GM21390 (cell line): ENCODE results near the gene ADAMTSL4.
"Not testable (repeated sequence)": the region's sequence is repeated elsewhere in the genome, so short reads cannot be mapped to it uniquely, and the experiment has no call there.

Source experiments
- ATAC-seq: cut with Tn5 transposase; IDR thresholded peaks from one replicate; pipeline ENCODE4 v1.9.1; 2021; ENCODE audit not compliant: unreplicated experiment

Gene ADAMTSL4

DNA sequence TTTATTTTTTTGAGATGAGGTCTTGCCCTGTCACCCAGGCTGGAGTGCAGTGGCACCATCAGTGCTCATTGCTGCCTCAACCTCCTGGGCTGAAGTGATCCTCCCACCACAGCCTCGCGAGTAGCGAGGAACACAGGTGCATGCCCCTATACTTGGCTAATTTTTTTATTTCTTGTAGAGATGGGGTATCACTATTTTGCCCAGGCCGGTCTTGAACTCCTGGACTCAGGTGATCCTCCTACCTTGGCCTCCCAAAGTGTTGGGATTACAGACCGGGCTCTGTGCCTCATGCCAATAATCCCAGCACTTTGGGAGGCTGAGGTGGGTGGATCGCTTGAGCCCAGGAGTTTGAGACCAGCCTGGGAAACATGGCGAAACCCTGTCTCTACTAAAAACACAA, 32.2 kb downstream of the ADAMTSL4 start:
- ATAC-seq = not testable (repeated sequence)

DNA sequence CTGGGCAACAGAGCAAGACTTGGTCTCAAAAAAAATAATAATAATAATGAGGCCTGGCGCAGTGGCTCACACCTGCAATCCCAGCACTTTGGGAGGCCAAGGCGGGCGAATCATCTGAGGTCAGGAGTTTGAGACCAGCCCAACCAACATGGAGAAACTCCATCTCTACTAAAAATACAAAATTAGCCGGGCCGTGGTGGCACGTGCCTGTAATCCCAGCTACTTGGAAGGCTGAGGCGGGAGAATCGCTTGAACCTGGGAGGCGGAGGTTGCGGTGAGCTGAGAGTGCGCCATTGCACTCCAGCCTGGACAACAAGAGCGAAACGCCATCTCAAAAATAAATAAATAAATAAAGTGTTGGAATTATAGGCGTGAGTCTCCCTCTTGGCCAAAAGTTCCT, 32.8 kb downstream of the ADAMTSL4 start:
- not testable (repeated sequence) for ATAC-seq

GRCh38 chr1:150582371-150582770, 33.2 kb downstream of the ADAMTSL4 start:
- no peak for ATAC-seq

DNA sequence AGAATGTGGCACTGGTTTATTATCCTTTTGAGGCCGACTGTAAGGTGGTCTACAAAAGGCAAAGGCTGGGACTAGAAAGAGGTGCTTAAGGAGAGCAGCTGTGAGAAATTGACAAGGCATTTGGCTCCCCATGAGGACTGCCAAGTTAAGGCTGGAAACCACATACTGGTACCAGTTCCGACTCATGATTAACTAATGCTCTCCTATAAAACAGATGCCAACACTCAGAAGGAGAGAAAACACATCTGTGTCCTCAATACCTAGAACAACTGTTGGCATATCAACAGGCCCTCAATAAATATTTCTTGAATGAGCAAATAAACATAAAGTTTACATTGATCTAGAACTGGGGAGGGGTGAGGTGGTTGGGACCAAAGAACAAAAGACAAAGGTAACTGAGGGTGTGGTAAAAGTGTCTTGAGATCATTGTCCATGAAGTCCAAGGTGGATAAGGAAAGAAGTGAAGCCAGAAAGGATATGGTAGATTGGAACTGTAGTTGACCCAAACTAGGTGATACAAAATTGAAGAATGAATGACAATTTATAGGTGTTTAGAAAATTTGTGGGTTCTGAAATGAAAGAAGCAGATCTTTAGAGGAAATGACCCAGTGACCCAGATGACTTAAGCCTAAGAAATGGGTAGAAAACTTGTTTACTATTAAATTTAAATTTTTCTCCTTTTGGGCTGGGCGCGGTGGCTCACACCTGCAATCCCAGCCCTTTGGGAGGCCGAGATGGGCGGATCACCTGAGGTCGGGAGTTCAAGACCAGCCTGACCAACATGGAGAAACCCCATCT, 47.1 kb downstream of the ADAMTSL4 start:
- ATAC-seq = no peak

GRCh38 chr1:150596976-150597375, 47.8 kb downstream of the ADAMTSL4 start:
- no peak for ATAC-seq

DNA sequence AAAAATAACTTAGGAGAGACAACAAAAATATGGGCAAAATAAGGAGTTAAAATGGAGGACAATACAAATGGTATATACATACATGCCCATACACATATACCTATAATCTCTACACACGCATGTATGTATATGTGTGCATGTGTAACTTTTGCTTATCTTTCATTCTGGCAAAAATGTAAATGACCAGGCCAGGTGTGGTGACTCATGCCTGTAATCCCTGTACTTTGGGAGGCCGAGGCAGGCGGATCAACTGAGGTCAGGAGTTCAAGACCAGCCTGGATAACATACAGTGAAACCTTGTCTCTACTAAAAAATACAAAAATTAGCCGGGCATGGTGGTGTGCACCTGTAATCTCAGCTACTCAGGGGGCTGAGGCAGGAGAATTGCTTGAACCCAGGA, 49.1 kb downstream of the ADAMTSL4 start:
- not testable (repeated sequence) for ATAC-seq

DNA sequence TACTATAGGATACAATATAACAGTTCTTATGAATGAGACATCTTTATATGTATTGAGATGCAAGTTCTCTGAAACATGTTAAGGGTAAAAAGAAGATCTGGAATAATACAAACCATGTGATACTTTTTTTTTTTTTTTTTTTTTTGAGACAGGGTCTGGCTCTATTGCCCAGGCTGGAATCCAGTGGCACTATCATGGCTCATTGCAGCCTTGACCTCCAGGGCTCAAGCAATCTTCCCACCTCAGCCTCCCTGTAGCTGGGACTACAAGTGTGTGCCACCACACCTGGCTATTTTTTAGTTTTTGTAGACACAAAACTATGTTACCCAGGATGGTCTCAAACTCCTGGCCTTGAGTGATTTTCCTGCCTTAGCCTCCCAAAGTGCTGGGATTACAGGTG, 52.3 kb downstream of the ADAMTSL4 start:
- ATAC-seq = no peak

- not testable (repeated sequence) for ATAC-seq
Measured at GRCh38 chr1:150602372-150602771, 53.2 kb downstream of the ADAMTSL4 start.

DNA sequence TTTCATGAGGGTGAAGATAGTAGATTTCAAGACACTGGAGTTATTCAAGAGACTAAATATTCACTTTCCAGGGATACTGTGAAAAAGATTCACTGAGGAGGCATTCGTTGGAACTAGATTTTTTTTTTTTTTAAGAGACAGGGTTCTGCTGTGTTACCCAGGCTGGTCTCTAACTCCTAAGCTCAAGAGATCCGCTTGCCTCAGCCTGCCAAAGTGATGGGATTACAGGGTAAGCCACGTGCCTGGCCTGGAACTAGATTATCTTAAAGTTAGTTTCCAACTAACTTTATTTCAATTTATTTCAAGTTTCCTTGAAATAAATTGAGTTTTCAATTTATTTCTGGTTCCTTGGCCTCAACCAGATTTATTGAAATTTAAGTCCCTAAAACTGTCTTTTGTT, 54.5 kb downstream of the ADAMTSL4 start:
- no peak for ATAC-seq

- no peak for ATAC-seq
Measured at GRCh38 chr1:150604226-150604588, 55.0 kb downstream of the ADAMTSL4 start.

DNA sequence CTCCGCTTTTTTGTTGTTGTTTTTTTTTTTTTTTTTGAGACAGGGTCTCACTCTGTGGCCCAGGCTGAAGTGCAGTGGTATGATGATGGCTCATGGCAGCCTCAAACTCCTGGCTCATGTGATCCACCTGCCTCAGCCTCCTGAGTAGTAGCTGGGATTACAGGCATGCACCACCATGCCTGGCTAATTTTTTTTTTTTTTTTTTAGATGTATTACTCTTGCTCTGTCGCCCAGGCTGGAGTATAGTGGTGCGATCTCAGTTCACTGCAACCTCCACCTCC, 56.2 kb downstream of the ADAMTSL4 start:
- ATAC-seq = not testable (repeated sequence)

DNA sequence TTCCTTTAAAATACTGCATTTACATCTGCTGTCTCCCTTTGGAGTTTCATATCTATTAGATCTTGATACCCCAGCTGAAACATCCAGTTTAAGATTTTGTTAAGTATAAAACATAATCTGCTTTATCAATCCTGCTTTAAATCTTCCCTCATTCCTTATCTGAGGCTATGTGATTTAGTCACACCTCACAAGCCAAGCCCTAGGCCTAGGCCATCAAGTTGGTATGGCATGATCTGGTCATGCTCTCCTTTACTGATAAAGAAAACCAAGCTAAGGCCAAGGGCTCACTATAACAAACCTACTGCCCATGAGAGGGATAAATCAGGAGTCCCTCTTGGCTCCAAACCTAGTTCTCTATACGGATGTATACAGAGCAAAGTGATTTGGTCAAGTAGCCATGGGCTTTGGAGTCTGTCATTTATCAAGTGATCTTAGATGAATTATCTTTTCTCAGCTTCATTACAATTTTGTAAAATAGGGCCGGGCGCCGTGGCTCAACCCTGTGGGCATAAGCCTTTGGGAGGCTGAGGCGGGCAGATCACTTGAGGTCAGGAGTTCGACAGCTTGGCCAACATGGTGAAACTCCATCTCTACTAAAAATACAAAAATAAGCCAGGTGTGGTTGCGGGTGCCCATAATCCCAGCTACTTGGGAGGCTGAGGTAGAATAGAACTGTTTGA, 57.4 kb downstream of the ADAMTSL4 start:
- ATAC-seq = no peak

DNA sequence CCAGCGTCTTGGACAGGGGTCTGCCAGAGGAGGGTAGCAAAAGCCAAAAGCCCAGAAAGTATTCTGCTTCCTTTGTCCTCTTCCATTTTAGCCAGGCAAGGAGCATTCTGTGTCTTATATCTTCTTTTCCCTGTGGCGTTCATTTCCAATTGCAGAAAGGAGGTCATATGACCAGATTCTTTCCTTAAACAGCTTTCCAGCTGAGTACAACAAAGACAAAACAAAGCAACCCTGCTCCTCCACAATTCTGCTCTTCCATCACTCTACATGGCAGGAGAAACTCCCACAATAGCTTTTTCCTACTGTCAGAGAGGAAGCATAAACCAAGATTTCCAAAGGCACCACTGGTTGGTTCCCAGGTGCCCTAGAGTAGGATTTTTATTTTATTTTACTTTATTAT, 60.5 kb downstream of the ADAMTSL4 start:
- ATAC-seq = no peak
